Ovary (tissue), 3 donors: ENCODE measurements around the gene STYXL1.

Experiments
- EP300 ChIP-seq: sonication (generic); formaldehyde crosslinking; IDR thresholded peaks from one replicate; pipeline ENCODE4 v1.6.1; 2017; ENCODE audit warnings: antibody characterized with exemption
- POLR2A ChIP-seq: fragments of 450-650 bp; IDR thresholded peaks from one replicate; pipeline ENCODE4 v1.6.1; 2017; ENCODE audit warnings: antibody characterized with exemption, mild to moderate bottlenecking, moderate library complexity
- TF ChIP-seq, protein P1 (sequence below), 3 donors: fragments of 450-650 bp in 2 of 3; fragments of 200-600 bp in 1 of 3; IDR thresholded peaks; one replicate each; pipeline versions ENCODE4 v1.5.1 to v1.8.0; 2016 to 2022; ENCODE audit warnings: antibody characterized with exemption in 3 of 3, mild to moderate bottlenecking in 1 of 3
- donor health status: DM: no; HTN: no; CAD: no.

DNA sequence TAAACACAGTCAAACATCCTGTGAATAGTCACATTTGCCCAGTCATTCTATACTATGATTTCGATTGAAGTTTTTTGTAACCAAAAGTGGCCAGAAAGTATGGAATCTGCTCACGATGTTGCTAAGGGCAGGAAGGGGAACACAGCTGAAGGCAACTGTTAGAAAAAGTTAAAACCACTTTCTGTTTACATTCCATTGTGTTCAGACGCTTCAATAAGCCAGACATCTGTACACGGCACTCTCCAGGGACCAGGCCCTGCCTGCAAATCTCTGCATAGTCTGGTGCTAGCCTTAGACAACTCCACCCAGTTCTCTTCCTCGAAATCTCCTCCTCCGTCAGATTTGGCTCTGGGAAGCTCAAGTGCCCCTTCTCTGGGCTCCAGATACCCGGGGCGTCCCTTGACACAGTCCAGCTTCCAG is 36.3 kb downstream of the STYXL1 start:
- TF ChIP-seq, protein P1, sequence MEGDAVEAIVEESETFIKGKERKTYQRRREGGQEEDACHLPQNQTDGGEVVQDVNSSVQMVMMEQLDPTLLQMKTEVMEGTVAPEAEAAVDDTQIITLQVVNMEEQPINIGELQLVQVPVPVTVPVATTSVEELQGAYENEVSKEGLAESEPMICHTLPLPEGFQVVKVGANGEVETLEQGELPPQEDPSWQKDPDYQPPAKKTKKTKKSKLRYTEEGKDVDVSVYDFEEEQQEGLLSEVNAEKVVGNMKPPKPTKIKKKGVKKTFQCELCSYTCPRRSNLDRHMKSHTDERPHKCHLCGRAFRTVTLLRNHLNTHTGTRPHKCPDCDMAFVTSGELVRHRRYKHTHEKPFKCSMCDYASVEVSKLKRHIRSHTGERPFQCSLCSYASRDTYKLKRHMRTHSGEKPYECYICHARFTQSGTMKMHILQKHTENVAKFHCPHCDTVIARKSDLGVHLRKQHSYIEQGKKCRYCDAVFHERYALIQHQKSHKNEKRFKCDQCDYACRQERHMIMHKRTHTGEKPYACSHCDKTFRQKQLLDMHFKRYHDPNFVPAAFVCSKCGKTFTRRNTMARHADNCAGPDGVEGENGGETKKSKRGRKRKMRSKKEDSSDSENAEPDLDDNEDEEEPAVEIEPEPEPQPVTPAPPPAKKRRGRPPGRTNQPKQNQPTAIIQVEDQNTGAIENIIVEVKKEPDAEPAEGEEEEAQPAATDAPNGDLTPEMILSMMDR (IDR thresholded peaks at IDR 0.05) = no peak
- TF ChIP-seq POLR2A (no peak), EP300 (no peak)
